Bronchial epithelial cell (primary cell): ENCODE measurements around the gene TBRG1. TPM values are rescaled to one million over a fixed set of nuclear protein-coding genes. Genes with fewer than 3 reads are reported as not detected.

ENCODE experiments used
- DNase-seq: peaks from one replicate; pipeline ENCODE4 v3.0.0-alpha.2; 2010; ENCODE audit warnings: low read depth
- FAIRE-seq: peaks from 2 replicates; lab custom pipeline; 2011; peaks lifted over from hg19 to GRCh38; lab: Jason Lieb, UNC
- H3K27me3 ChIP-seq: 2 replicates; pipeline ENCODE4 v1.5.1; 2011; ENCODE audit warnings: low read length; ENCODE audit not compliant: control insufficient read depth, insufficient read depth
- H3K36me3 ChIP-seq: 2 replicates; pipeline ENCODE4 v1.5.1; 2011; ENCODE audit warnings: low read length; ENCODE audit not compliant: control insufficient read depth, insufficient read depth
- H3K4me3 ChIP-seq: 2 replicates; pipeline ENCODE4 v1.5.1; 2011; ENCODE audit warnings: mild to moderate bottlenecking, low read depth, low read length, control low read depth
- total RNA-seq: library from RNA; depleted of rRNA; stranded (reverse); fragments of >200 nt; gene quantifications from 2 replicates; pipeline ENCODE4 v1.2.1, GENCODE V29; 2014
- TF ChIP-seq, protein P1 (sequence below): IDR thresholded peaks from 2 replicates; pipeline ENCODE4 v1.5.1; 2011; ENCODE audit warnings: mild to moderate bottlenecking, moderate library complexity, low read length, control low read depth, inconsistent platforms; ENCODE audit not compliant: insufficient read depth, severe bottlenecking

Gene TBRG1
- total RNA-seq, 1 donor from 2014 or later = 21.9 TPM

DNA sequence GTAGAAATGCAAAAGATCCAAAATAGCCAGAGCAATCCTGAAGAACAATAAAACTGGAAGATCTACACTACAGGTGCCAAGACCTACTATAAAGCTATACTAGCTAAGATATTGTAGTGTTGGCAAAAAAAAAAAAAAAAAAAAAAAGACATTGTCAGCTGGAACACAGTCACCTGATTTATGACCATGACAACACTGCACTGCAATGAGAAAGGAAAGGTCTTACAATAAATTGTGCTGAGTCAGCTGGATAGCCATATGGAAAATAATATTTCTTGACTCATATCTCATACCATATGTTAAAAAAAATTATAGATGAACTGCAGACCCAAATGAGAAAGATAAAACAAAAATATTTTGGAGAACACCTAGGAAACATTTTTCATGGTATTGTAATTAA lies 14.5 kb upstream of the TBRG1 start:
- H3K36me3 ChIP-seq = no peaks in the 10 kb centered on the region
- FAIRE-seq (no peak), DNase-seq (no peak)
- no peaks in the 10 kb centered on the region for H3K27me3 ChIP-seq
- TF ChIP-seq, protein P1, sequence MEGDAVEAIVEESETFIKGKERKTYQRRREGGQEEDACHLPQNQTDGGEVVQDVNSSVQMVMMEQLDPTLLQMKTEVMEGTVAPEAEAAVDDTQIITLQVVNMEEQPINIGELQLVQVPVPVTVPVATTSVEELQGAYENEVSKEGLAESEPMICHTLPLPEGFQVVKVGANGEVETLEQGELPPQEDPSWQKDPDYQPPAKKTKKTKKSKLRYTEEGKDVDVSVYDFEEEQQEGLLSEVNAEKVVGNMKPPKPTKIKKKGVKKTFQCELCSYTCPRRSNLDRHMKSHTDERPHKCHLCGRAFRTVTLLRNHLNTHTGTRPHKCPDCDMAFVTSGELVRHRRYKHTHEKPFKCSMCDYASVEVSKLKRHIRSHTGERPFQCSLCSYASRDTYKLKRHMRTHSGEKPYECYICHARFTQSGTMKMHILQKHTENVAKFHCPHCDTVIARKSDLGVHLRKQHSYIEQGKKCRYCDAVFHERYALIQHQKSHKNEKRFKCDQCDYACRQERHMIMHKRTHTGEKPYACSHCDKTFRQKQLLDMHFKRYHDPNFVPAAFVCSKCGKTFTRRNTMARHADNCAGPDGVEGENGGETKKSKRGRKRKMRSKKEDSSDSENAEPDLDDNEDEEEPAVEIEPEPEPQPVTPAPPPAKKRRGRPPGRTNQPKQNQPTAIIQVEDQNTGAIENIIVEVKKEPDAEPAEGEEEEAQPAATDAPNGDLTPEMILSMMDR = no peak
- H3K4me3 ChIP-seq = no peak overlapping the region

DNA sequence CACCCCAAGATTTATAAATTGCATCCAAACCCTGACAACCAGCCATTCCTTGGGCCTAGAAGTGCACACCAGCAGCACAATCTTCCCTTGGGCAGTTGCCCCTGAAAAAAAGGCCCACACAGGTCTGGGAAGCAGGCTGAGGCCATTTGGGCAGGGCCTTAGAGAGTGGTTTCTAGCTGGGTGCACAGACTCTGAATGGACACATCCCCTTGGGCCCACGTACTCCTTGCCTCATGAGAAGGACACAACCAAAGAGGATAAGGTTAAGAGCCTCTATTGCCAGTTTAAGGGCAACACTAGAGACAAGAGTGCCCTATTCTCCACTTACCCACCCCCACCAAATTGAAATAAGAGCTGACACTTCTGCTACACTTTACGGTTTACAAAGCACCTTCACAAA lies 12.4 kb upstream of the TBRG1 start:
- TF ChIP-seq, protein P1 = no peak

DNA sequence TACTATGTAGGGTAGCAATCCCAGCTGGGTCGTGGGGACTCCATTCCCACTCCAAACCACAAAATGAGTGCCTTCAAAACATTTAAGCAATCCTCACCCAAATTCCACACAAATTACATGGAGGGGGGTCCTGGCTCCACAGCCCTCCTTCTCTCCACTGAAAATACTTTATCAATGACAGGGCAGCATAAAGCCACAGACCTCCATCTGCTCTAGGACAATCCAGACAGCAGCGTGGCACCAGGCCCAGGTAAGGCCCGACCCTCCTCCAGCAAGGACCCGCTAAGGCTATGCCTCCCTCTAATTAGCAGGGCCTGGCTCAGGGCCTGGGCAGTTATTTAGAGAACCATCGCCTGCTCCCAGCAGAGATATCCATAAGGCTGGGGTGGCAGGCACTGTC lies 11.6 kb upstream of the TBRG1 start, which contains the start of gene PANX3:
TSS of gene PANX3 (plus strand) at position 365 of the 400 bp plus-strand sequence. CDS start 129 bp downstream, outside the sequence.
- Histone ChIP-seq H3K4me3 (no peak within 1 kb of the TSS), H3K27me3 (no peaks in the 10 kb centered on the region), H3K36me3 (no peaks in the 10 kb centered on the region)
- DNase-seq (no peak), FAIRE-seq (no peak)
- TF ChIP-seq, protein P1 = no peak

More for the DNA sequence above, 12.4 kb upstream of the TBRG1 start:
- H3K27me3 ChIP-seq = no peaks in the 10 kb centered on the region
- no peak overlapping the region for H3K4me3 ChIP-seq
- no peak for FAIRE-seq
- H3K36me3 ChIP-seq = no peaks in the 10 kb centered on the region
- no peak for DNase-seq

DNA sequence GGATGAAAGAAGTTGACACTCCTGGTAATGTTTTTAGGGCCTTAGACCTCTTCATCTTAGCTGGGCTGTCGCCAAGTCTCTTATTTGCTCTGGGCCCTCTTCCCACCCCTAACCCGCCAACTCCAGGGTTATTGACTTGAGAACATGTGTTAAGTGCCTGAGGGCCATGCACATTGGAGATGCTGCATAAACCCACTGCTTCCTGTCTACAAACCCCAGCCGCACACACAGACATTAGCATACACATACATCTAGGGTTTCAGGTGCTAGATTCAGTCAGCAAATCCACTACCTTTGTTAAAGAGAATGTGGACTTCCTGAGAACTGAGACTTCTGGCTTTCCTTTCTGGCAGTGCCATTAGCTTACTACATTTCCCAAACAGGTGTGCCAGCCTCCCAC lies 10.6 kb upstream of the TBRG1 start:
- TF ChIP-seq, protein P1 = no peak
- no peaks in the 10 kb centered on the region for H3K36me3 ChIP-seq
- no peaks in the 10 kb centered on the region for H3K27me3 ChIP-seq
- DNase-seq (no peak), FAIRE-seq (no peak)
- H3K4me3 ChIP-seq = no peak overlapping the region

DNA sequence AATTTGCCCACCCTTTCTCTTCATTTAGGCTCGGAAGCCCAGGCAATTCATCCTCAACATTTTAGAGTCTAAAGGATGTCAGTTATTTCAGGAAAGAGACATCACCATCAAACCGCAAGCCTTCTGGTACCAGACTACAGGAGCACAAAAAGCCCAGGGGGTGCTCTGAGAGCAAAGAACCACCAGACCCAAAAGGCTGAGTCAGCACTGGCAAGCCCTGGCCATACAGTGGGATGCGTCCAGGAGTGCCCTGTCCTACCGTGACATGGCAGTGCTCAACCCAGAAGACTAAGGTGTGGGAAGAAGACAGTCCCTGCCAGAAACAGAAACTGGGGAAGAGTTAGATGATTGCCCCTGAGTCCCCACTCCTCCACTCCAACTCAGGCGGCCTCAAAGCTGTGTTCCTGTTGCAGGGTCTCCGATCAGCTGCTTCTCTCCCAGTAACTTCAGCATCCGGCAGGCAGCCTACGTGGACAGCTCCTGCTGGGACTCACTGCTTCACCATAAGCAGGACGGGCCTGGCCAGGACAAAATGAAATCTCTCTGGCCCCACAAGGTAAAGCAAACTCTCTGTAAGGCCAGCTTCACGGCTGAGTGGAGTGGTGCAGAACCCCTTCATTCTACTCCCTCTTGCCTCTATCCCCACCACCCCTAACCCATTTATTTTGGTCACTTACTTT lies 10.0 kb upstream of the TBRG1 start:
- no peak for FAIRE-seq
- Histone ChIP-seq H3K4me3 (no peak overlapping the region), H3K27me3 (no peaks in the 10 kb centered on the region), H3K36me3 (no peaks in the 10 kb centered on the region)
- TF ChIP-seq, protein P1 = no peak
- DNase-seq = no peak

DNA sequence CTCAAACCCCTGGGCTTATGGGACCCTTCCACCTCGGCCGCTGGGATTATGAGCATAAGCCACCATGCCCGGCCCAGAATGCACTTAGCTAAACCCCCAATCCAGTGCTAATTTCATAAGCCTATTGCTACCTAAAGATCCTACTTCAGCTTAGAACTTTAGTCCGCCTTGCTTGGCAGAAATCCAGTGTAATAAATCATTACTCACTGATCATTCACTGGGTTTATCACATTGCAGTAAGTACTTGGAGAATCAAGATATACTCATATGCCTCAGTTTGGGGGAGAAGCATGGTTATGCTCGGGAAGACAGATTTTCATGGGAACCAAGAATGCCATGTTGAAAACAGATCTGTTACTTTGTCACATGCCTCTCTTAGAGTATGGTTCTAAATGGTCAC lies 3.8 kb upstream of the TBRG1 start:
- no peaks in the 10 kb centered on the region for H3K36me3 ChIP-seq
- H3K4me3 ChIP-seq = no peak overlapping the region
- DNase-seq (no peak), FAIRE-seq (no peak)
- TF ChIP-seq, protein P1 = no peak
- H3K27me3 ChIP-seq = peaks cover 3% of the 10 kb centered on the region
